ENCODE data around the gene TEAD2.
"Not testable (repeated sequence)": the region's sequence is repeated elsewhere in the genome, so short reads cannot be mapped to it uniquely, and the experiment has no call there.

The TEAD2 gene

DNA sequence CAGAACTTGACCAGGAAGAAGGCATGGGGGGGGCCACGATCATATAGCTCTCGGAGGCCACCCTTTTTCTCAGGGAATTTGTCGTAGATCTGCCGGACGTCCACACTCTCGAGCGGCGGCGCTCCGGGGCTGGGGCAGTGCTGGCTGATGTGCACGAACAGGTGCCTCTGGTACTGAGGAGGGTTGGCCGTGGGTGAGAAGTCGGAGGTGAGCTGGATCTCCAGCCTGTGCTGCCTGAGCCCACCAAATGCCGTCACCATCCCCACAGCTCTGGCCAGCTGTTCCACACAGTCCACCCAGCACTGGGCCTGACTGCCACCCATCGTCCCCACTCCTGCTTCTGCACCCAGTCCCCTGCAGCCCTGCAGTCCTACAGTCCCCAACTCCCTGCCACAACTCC, 15.0 kb downstream of the TEAD2 start:
- DNase-seq = no peak

- DNase-seq = peak in 1 of 3 experiments; percentile 32
Measured at GRCh38 chr19:49344505-49345423, 17.5 kb downstream of the TEAD2 start.

GRCh38 chr19:49343123-49343522, 19.1 kb downstream of the TEAD2 start:
- DNase-seq = no peak

GRCh38 chr19:49342291-49342721, 19.9 kb downstream of the TEAD2 start:
- no peak for DNase-seq

- no peak for DNase-seq
Measured at GRCh38 chr19:49340865-49341718, 21.1 kb downstream of the TEAD2 start.

GRCh38 chr19:49340069-49340864, 21.9 kb downstream of the TEAD2 start:
- peak; percentile 23 to 56 (median 55) for DNase-seq

DNA sequence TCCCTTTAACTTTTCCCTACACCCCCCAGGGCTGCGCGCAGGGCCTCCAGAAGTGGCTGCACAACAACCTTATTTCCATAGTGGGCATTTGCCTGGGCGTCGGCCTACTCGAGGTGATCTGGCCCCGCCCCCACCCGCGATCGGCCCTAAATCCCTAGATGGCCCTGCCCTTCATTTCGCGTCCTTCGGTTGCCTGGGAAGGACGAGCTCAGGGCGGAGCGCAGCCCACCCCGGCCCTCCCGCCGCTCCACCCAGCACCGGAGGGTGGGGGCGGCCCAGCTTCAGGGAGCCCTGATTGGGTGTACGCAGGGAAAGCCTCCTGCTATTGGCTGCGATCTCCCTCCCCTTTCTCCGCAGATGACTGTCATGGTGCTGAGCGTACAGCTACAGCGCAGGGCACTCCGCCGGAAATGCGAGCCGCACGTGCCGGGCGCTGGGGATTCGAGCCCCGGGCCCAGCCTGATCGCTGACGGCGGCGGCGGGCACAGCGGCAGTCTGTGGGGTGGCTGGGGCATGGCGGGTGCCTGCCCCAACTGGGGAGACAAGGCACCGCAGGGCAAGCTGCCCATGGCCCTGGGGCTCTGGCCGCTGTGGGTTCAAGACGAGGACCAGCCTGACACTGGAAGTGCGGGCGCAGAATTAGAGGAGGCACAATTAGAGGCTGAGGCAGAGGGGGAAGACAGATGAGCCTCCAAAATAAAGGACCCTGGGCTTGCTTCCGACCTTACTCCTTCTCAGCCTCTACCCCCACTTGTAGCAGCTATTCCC, 22.7 kb downstream of the TEAD2 start:
- peak in 1 of 3 experiments; percentile 81 for DNase-seq

DNA sequence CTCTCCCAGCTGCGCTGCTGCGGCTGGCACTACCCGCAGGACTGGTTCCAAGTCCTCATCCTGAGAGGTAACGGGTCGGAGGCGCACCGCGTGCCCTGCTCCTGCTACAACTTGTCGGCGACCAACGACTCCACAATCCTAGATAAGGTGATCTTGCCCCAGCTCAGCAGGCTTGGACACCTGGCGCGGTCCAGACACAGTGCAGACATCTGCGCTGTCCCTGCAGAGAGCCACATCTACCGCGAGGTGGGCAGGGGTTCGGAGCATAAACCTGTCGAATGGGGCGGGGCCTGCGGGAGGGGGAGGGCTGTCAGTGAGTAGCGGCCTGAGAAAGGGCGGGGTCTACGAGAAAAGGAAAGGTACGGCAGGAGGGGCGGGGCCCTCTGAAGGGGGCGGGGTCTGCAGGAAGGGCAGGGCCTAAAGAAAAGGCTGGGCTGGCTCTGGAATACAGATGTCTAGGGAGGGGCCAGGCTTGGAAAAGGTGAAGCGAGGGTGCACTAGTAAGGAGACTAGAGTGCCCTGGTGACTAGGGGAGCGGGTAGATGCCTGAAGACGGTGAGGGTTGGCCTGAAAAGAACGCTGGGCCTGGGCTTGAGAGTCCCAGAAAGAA, 23.4 kb downstream of the TEAD2 start:
- DNase-seq = peak in 1 of 3 experiments; percentile 83

DNA sequence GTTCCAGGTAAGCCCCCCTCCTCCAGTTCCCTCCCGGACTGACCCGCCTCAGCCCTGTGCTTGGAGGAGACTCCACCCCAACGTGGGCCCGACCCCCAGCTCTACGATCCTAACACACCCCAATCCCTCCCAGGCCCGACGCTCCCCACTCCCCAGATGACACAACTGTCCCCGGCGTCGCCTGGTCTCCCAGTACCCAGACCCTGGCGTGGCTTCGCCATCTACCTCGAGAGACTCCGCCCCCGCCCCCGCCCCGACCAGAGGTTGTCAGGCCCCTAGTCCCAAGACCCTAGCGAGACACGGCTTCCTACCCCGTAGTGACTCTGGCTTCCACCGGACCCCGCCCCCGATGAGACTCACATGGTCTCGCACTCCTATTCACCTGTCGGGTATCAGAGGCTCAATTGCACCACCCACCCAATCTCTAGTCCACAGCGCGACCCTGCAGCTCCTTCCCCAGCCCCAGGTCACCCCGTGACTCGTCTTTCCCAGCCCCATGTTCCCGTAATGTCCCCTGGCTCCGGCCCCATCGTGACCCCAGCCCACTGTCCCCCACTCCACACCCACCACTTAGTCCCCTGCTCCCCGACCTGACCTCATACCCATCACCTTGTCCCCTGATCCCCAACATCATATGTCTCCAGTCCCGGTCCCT, 24.1 kb downstream of the TEAD2 start:
- no peak for DNase-seq

GRCh38 chr19:49337267-49338022, 24.8 kb downstream of the TEAD2 start:
- DNase-seq = no peak

GRCh38 chr19:49336482-49337266, 25.5 kb downstream of the TEAD2 start:
- DNase-seq = no peak

DNA sequence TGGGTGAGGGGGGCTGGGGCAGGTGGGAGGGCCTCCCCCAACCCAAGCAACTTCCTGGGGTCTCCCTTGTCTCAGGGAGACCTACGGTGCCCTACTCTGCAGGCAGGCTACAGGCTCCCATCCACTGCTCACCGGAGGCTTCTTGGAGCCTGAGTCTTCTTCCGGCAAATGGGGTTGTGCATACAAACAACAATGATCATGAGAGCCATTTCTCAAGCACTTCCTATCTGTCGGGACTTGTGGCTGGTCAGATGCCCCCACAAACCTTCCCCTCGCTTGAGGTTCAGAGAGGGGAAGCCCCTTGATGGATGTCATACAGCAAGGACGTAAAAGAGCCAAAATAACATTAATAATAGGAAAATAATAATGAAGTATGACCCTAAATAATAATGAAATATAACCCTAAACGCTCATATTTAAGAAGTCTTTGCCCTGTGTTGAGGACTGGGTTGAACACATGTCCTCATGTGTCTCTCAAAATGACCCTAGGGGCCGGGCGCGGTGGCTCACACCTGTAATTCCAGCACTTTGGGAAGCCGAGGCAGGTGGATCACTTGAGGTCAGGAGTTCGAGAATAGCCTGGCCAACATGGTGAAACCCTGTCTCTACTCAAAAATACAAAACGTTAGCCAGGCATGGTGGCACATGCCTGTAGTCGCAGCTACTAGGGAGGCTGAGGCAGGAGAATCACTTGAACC, 26.3 kb downstream of the TEAD2 start:
- no peak for DNase-seq

GRCh38 chr19:49335071-49335783, 27.0 kb downstream of the TEAD2 start, which contains the start of gene CD37:
Gene CD37, plus strand, starts transcription at chr19:49335406. Its CDS starts 135 bp downstream, at chr19:49335541.
- no peak for DNase-seq

- no peak for DNase-seq
Measured at GRCh38 chr19:49333811-49334288, 28.4 kb downstream of the TEAD2 start.

DNA sequence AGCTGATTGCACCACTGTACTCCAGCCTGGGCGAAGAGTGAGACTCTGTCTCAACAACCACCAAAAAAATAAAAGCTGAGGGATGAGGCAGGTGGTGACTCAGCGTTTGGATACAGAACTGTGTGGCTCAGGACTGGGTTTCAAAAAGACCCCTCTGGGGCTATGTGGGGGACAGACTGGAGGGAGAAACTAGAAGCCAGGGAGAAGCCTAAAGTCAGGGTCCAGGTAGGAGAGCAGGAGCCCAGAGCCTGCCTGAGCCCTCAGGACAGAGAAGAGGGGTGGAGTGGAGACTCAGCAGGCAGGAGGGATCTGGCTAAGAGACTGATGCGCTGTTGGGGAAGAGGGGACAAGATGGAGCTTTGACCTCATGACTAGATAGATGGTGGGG, 28.8 kb downstream of the TEAD2 start:
- DNase-seq = no peak

- DNase-seq = not testable (repeated sequence)
Measured at GRCh38 chr19:49332691-49333417, 29.4 kb downstream of the TEAD2 start.

GRCh38 chr19:49331616-49332055, 30.6 kb downstream of the TEAD2 start:
- peak in 2 of 3 experiments; percentile 5 to 29 for DNase-seq
